GM12878 (cell line): ENCODE results near the gene CNTLN.

Experiments used
- CREB1 ChIP-seq: IDR thresholded peaks from 2 replicates; pipeline ENCODE4 v1.6.1; 2012; ENCODE audit warnings: low read depth, mild to moderate bottlenecking, inconsistent platforms
- ESRRA ChIP-seq: IDR thresholded peaks from 2 replicates; pipeline ENCODE4 v1.6.1; 2012; ENCODE audit warnings: mild to moderate bottlenecking, low read length, improper control_type of control experiment
- FOXK2 ChIP-seq: fragments of 450-650 bp; IDR thresholded peaks from 2 replicates; pipeline ENCODE4 v1.6.1; 2017; ENCODE audit warnings: mild to moderate bottlenecking, moderate library complexity
- GABPA ChIP-seq: IDR thresholded peaks from 2 replicates; pipeline ENCODE4 v1.6.1; 2014; ENCODE audit warnings: antibody characterized with exemption, low read depth, mild to moderate bottlenecking, inconsistent platforms
- KDM1A ChIP-seq: fragments of 200-600 bp; sonication (generic); IDR thresholded peaks from 2 replicates; pipeline ENCODE4 v1.6.1; 2016; ENCODE audit warnings: borderline replicate concordance
- POLR2A ChIP-seq: IDR thresholded peaks from 2 replicates; pipeline ENCODE4 v1.6.1; 2011; ENCODE audit warnings: low read depth, mild to moderate bottlenecking, low read length
- RCOR1 ChIP-seq: conservative IDR thresholded peaks from 2 replicates; pipeline ENCODE4 v1.6.1; 2012; ENCODE audit warnings: low read depth, low read length, improper control_type of control experiment
- SREBF2 ChIP-seq: IDR thresholded peaks from 2 replicates; pipeline ENCODE4 v1.6.1; 2012; ENCODE audit warnings: mild to moderate bottlenecking, low read length
- ZBED1 ChIP-seq: IDR thresholded peaks from 2 replicates; pipeline ENCODE4 v1.6.1; 2016; ENCODE audit warnings: borderline replicate concordance
- TF ChIP-seq, protein P1 (sequence below): IDR thresholded peaks from 2 replicates; pipeline ENCODE4 v1.6.1; 2011; ENCODE audit warnings: low read depth, low read length, improper control_type of control experiment, borderline replicate concordance
- TF ChIP-seq, protein P2 (sequence below), 3 experiments: IDR thresholded peaks in 2 of 3; conservative IDR thresholded peaks in 1 of 3; 2 replicates each; pipeline ENCODE4 v1.5.1; 2011; ENCODE audit warnings: low read depth in 3 of 3, low read length in 3 of 3, mild to moderate bottlenecking in 3 of 3, control low read depth in 2 of 3, moderate library complexity in 2 of 3, inconsistent platforms in 1 of 3, mixed read lengths in 1 of 3; ENCODE audit not compliant: control insufficient read depth in 2 of 3, insufficient read depth in 1 of 3; ENCODE audit errors: extremely low read depth in 1 of 3
- TF ChIP-seq, protein P3 (sequence below): fragments of 450-650 bp; IDR thresholded peaks from 2 replicates; pipeline ENCODE4 v1.6.1; 2016; ENCODE audit warnings: mild to moderate bottlenecking
- TF ChIP-seq, protein P4 (sequence below): IDR thresholded peaks from 2 replicates; pipeline ENCODE4 v1.6.1; 2012; ENCODE audit warnings: low read depth, low read length, improper control_type of control experiment

DNA sequence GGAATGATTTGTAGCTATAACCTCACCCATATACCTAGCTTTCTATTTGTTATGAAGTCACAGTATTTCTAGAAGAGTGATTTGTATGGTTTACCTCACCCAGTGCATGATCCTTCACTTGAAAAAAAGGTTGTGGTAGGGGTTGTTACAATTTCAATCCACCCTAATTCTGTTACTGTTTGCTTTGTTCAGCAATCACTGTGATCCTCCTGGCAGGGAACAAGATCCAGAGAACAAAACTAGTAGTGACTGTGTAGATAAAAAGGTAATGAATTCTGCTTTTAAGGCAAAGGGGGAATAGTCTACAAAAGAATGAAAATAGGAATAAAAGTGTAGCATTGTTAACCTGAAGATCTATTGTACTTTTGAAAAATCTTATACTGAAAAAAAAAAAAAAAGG is 252.7 kb downstream of the CNTLN start:
- TF ChIP-seq, protein P1, sequence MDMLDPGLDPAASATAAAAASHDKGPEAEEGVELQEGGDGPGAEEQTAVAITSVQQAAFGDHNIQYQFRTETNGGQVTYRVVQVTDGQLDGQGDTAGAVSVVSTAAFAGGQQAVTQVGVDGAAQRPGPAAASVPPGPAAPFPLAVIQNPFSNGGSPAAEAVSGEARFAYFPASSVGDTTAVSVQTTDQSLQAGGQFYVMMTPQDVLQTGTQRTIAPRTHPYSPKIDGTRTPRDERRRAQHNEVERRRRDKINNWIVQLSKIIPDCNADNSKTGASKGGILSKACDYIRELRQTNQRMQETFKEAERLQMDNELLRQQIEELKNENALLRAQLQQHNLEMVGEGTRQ = no peak
- no peak for TF ChIP-seq KDM1A
- TF ChIP-seq, protein P2, sequence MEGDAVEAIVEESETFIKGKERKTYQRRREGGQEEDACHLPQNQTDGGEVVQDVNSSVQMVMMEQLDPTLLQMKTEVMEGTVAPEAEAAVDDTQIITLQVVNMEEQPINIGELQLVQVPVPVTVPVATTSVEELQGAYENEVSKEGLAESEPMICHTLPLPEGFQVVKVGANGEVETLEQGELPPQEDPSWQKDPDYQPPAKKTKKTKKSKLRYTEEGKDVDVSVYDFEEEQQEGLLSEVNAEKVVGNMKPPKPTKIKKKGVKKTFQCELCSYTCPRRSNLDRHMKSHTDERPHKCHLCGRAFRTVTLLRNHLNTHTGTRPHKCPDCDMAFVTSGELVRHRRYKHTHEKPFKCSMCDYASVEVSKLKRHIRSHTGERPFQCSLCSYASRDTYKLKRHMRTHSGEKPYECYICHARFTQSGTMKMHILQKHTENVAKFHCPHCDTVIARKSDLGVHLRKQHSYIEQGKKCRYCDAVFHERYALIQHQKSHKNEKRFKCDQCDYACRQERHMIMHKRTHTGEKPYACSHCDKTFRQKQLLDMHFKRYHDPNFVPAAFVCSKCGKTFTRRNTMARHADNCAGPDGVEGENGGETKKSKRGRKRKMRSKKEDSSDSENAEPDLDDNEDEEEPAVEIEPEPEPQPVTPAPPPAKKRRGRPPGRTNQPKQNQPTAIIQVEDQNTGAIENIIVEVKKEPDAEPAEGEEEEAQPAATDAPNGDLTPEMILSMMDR (IDR thresholded peaks at IDR 0.05 in 2 of 3, conservative IDR thresholded peaks at IDR 0.05 in 1 of 3; ENCODE audit: control insufficient read depth in 2 of 3, extremely low read depth in 1 of 3, insufficient read depth in 1 of 3, low read depth in 3 of 3, low read length in 3 of 3) = no peak
- TF ChIP-seq ZBED1 = no peak
- TF ChIP-seq CREB1 = no peak
- TF ChIP-seq GABPA = no peak
- TF ChIP-seq, protein P3, sequence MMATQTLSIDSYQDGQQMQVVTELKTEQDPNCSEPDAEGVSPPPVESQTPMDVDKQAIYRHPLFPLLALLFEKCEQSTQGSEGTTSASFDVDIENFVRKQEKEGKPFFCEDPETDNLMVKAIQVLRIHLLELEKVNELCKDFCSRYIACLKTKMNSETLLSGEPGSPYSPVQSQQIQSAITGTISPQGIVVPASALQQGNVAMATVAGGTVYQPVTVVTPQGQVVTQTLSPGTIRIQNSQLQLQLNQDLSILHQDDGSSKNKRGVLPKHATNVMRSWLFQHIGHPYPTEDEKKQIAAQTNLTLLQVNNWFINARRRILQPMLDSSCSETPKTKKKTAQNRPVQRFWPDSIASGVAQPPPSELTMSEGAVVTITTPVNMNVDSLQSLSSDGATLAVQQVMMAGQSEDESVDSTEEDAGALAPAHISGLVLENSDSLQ = no peak
- TF ChIP-seq RCOR1 = no peak
- TF ChIP-seq, protein P4, sequence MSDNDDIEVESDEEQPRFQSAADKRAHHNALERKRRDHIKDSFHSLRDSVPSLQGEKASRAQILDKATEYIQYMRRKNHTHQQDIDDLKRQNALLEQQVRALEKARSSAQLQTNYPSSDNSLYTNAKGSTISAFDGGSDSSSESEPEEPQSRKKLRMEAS = no peak
- TF ChIP-seq ESRRA = no peak
- no peak for TF ChIP-seq POLR2A
- no peak for TF ChIP-seq FOXK2
- TF ChIP-seq SREBF2 = no peak
